WTC11 (cell line): Measurements from ENCODE around the gene ZNF366. TPM values are rescaled to one million over a fixed set of nuclear protein-coding genes. Genes with fewer than 3 reads are reported as not detected.

Experiments
- ATAC-seq: fragments of 200-7000 bp; cut with Tn5 transposase; 2 replicates; pipeline ENCODE4 v1.10.0; 2021; ENCODE audit warnings: mild to moderate bottlenecking, moderate library complexity
- CTCF ChIA-PET: fragments of 300-600 bp; sonication (Branson Sonifier 250); formaldehyde crosslinking; loops from one replicate; lab custom pipeline; 2021; ENCODE audit warnings: antibody characterized with exemption; lab: Charles Lee
- POLR2A ChIA-PET: fragments of 350-600 bp; sonication (Branson Sonifier 250); formaldehyde crosslinking; loops from one replicate; lab custom pipeline; 2021; ENCODE audit warnings: antibody characterized with exemption; lab: Charles Lee
- DNase-seq: peaks from one replicate; pipeline ENCODE4 v3.0.0; 2021; ENCODE audit warnings: low spot score
- H3K27ac Mint-ChIP-seq: 2 replicates; pipeline ENCODE4 v1.8.0; 2021; ENCODE audit warnings: mixed read lengths
- H3K27me3 Mint-ChIP-seq: 2 replicates; pipeline ENCODE4 v1.8.0; 2021; ENCODE audit warnings: low read depth, mild to moderate bottlenecking, moderate library complexity, mixed read lengths
- H3K36me3 Mint-ChIP-seq: 2 replicates; pipeline ENCODE4 v1.8.0; 2021; ENCODE audit warnings: mixed read lengths
- H3K4me1 Mint-ChIP-seq: 2 replicates; pipeline ENCODE4 v1.8.0; 2022; ENCODE audit warnings: mixed read lengths
- H3K4me3 Mint-ChIP-seq: 2 replicates; pipeline ENCODE4 v1.8.0; 2021; ENCODE audit warnings: mild to moderate bottlenecking, moderate library complexity, mixed read lengths
- H3K9me3 Mint-ChIP-seq: 2 replicates; pipeline ENCODE4 v1.8.0; 2021; ENCODE audit warnings: mixed read lengths
- AFF4 ChIP-seq: sonication (generic); formaldehyde crosslinking; IDR thresholded peaks from 2 replicates; pipeline ENCODE4 v1.8.1; 2023; ENCODE audit warnings: mild to moderate bottlenecking, missing genetic modification reagents, borderline replicate concordance
- ATF1 ChIP-seq: sonication (generic); formaldehyde crosslinking; IDR thresholded peaks from 2 replicates; pipeline ENCODE4 v1.8.1; 2023; ENCODE audit warnings: mild to moderate bottlenecking, moderate library complexity, missing genetic modification reagents
- CDX4 ChIP-seq: fragments of 250-450 bp; sonication (Bioruptor Pico); IDR thresholded peaks from 2 replicates; pipeline ENCODE4 v1.9.0; 2021; ENCODE audit warnings: moderate library complexity, mild to moderate bottlenecking, inconsistent platforms, borderline replicate concordance
- E2F5 ChIP-seq: sonication (generic); formaldehyde crosslinking; IDR thresholded peaks from 2 replicates; pipeline ENCODE4 v1.8.1; 2022; ENCODE audit warnings: mild to moderate bottlenecking, moderate library complexity, missing genetic modification reagents
- ELF4 ChIP-seq: sonication (generic); formaldehyde crosslinking; IDR thresholded peaks from 2 replicates; pipeline ENCODE4 v1.8.1; 2022; ENCODE audit warnings: low read depth, mild to moderate bottlenecking, moderate library complexity, missing genetic modification reagents
- EMX1 ChIP-seq: fragments of 250-450 bp; sonication (Bioruptor Pico); IDR thresholded peaks from 2 replicates; pipeline ENCODE4 v1.8.0; 2021; ENCODE audit warnings: mild to moderate bottlenecking
- ERG ChIP-seq: fragments of 250-450 bp; sonication (Bioruptor Pico); IDR thresholded peaks from 2 replicates; pipeline ENCODE4 v1.8.0; 2021; ENCODE audit warnings: mild to moderate bottlenecking
- ESRRA ChIP-seq: sonication (generic); formaldehyde crosslinking; IDR thresholded peaks from 2 replicates; pipeline ENCODE4 v1.8.1; 2022; ENCODE audit warnings: mild to moderate bottlenecking, missing genetic modification reagents, borderline replicate concordance
- FOXP1 ChIP-seq: sonication (generic); formaldehyde crosslinking; IDR thresholded peaks from 2 replicates; pipeline ENCODE4 v1.8.0; 2022; ENCODE audit warnings: missing genetic modification reagents, mild to moderate bottlenecking, moderate library complexity, borderline replicate concordance
- GTF2I ChIP-seq: fragments of 250-450 bp; sonication (Bioruptor Pico); conservative IDR thresholded peaks from 2 replicates; pipeline ENCODE4 v1.4.0; 2021; ENCODE audit warnings: mild to moderate bottlenecking
- NFE2L1 ChIP-seq: sonication (generic); formaldehyde crosslinking; IDR thresholded peaks from 2 replicates; pipeline ENCODE4 v1.8.1; 2023; ENCODE audit warnings: missing genetic modification reagents
- RORB ChIP-seq: fragments of 250-450 bp; sonication (Bioruptor Pico); IDR thresholded peaks from 2 replicates; pipeline ENCODE4 v1.9.0; 2021; ENCODE audit warnings: mild to moderate bottlenecking
- SMAD4 ChIP-seq: sonication (generic); formaldehyde crosslinking; IDR thresholded peaks from 2 replicates; pipeline ENCODE4 v1.8.0; 2022; ENCODE audit warnings: mild to moderate bottlenecking, missing genetic modification reagents
- TCF7 ChIP-seq: sonication (generic); formaldehyde crosslinking; IDR thresholded peaks from 2 replicates; pipeline ENCODE4 v1.8.0; 2022; ENCODE audit warnings: mild to moderate bottlenecking, low read depth, missing genetic modification reagents, moderate library complexity
- TEAD1 ChIP-seq: sonication (generic); formaldehyde crosslinking; IDR thresholded peaks from 2 replicates; pipeline ENCODE4 v1.8.0; 2022; ENCODE audit warnings: mild to moderate bottlenecking, missing genetic modification reagents
- USF2 ChIP-seq: sonication (generic); formaldehyde crosslinking; IDR thresholded peaks from 2 replicates; pipeline ENCODE4 v1.8.1; 2023; ENCODE audit warnings: mild to moderate bottlenecking, missing genetic modification reagents, moderate library complexity
- ZNF121 ChIP-seq: sonication (generic); formaldehyde crosslinking; IDR thresholded peaks from 2 replicates; pipeline ENCODE4 v1.8.0; 2023; ENCODE audit warnings: missing genetic modification reagents
- ZNF263 ChIP-seq: sonication (generic); formaldehyde crosslinking; IDR thresholded peaks from 2 replicates; pipeline ENCODE4 v1.8.1; 2022; ENCODE audit warnings: low read depth, mild to moderate bottlenecking, moderate library complexity, missing genetic modification reagents
- ZNF317 ChIP-seq: sonication (generic); formaldehyde crosslinking; IDR thresholded peaks from 2 replicates; pipeline ENCODE4 v1.8.1; 2023; ENCODE audit warnings: low read depth, mild to moderate bottlenecking, moderate library complexity, missing genetic modification reagents, borderline replicate concordance
- ZNF423 ChIP-seq: fragments of 250-450 bp; sonication (Bioruptor Pico); IDR thresholded peaks from 2 replicates; pipeline ENCODE4 v2.1.2; 2022; ENCODE audit warnings: mild to moderate bottlenecking, moderate library complexity
- ZNF425 ChIP-seq: fragments of 250-450 bp; sonication (Bioruptor Pico); conservative IDR thresholded peaks from 2 replicates; pipeline ENCODE4 v1.9.0; 2021; ENCODE audit warnings: mild to moderate bottlenecking
- total RNA-seq: library from RNA; stranded (reverse); gene quantifications from 3 replicates; pipeline ENCODE4 v1.2.3, GENCODE V29; 2021

The ZNF366 gene
- total RNA-seq, 1 experiment from 2014 or later: not detected

GRCh38 chr5:72499090-72499489 lies 8.1 kb downstream of the ZNF366 start:
- POLR2A ChIA-PET: no interaction called here
- Mint-ChIP-seq H3K27ac (no peak overlapping the region), H3K4me1 (peaks cover 54% of the 10 kb centered on the region), H3K9me3 (no peaks in the 10 kb centered on the region)
- no peak for DNase-seq
- CTCF ChIA-PET: no interaction called here
- TF ChIP-seq ESRRA (CRISPR knock-in tag) (no peak), SMAD4 (no peak), GTF2I (CRISPR knock-in tag) (no peak), USF2 (CRISPR knock-in tag) (no peak), RORB (CRISPR knock-in tag) (no peak), ZNF263 (CRISPR knock-in tag) (no peak)
- TF ChIP-seq, all 79 proteins: peak for 0
- ATAC-seq: no peak
- H3K4me3 Mint-ChIP-seq: no peak overlapping the region
- no peaks in the 10 kb centered on the region for H3K27me3 Mint-ChIP-seq
- H3K36me3 Mint-ChIP-seq: no peaks in the 10 kb centered on the region

- ATAC-seq (no peak), DNase-seq (no peak)
- ChIA-PET CTCF (no interaction called here), POLR2A (no interaction called here)
- Mint-ChIP-seq H3K9me3 (no peaks in the 10 kb centered on the region), H3K27me3 (no peaks in the 10 kb centered on the region), H3K4me1 (peaks cover 48% of the 10 kb centered on the region), H3K4me3 (no peak overlapping the region)
- TF ChIP-seq ZNF425 (CRISPR knock-in tag) (no peak), ELF4 (CRISPR knock-in tag) (no peak), AFF4 (no peak), CDX4 (CRISPR knock-in tag) (no peak), TCF7 (CRISPR knock-in tag) (no peak), ZNF423 (CRISPR knock-in tag) (no peak), EMX1 (CRISPR knock-in tag) (no peak)
- TF ChIP-seq, all 79 proteins: peak for 0
- H3K36me3 Mint-ChIP-seq: no peaks in the 10 kb centered on the region
- H3K27ac Mint-ChIP-seq: no peak overlapping the region
Observed at GRCh38 chr5:72498284-72498683, 8.9 kb downstream of the ZNF366 start.

- Mint-ChIP-seq H3K4me3 (no peak overlapping the region), H3K9me3 (no peaks in the 10 kb centered on the region), H3K4me1 (peaks cover 48% of the 10 kb centered on the region), H3K36me3 (no peaks in the 10 kb centered on the region), H3K27me3 (no peaks in the 10 kb centered on the region), H3K27ac (no peak overlapping the region)
- CTCF ChIA-PET: no interaction called here
- POLR2A ChIA-PET: no interaction called here
- no peak for ATAC-seq
- no peak for DNase-seq
- TF ChIP-seq ZNF317 (CRISPR knock-in tag) (no peak), FOXP1 (CRISPR knock-in tag) (no peak), ZNF425 (CRISPR knock-in tag) (no peak), ATF1 (no peak), E2F5 (CRISPR knock-in tag) (no peak), ERG (CRISPR knock-in tag) (no peak), NFE2L1 (CRISPR knock-in tag) (no peak), ZNF121 (CRISPR knock-in tag) (no peak), TEAD1 (CRISPR knock-in tag) (no peak), ESRRA (CRISPR knock-in tag) (no peak)
Observed at GRCh38 chr5:72497823-72498222, 9.4 kb downstream of the ZNF366 start.
